Activated CD8-positive, alpha-beta T cell treated with anti-CD3 and anti-CD28 coated beads, Interleukin-2, amount 10 ng/mL, durations not matched to agents 7 days and 5 days (primary cell): ENCODE measurements around the gene TOGARAM1. TPM values are rescaled to one million over a fixed set of nuclear protein-coding genes. Genes with fewer than 3 reads are reported as not detected.

Experiments
- ATAC-seq: fragments of 150-1000 bp; cut with Tn5 transposase; one replicate; pipeline ENCODE4 v1.10.0; 2021; ENCODE audit warnings: moderate library complexity
- CTCF ChIA-PET: fragments of 350-600 bp; sonication (Branson Sonifier 250); formaldehyde crosslinking; loops from one replicate; lab custom pipeline; 2021; ENCODE audit warnings: antibody characterized with exemption; lab: Charles Lee
- POLR2A ChIA-PET: fragments of 350-600 bp; sonication (Branson Sonifier 250); formaldehyde crosslinking; loops from one replicate; lab custom pipeline; 2021; ENCODE audit warnings: antibody characterized with exemption; lab: Charles Lee
- DNase-seq: peaks from one replicate; pipeline ENCODE4 v3.0.0-alpha.2; 2020
- H3K27ac Mint-ChIP-seq: one replicate; pipeline ENCODE4 v1.8.0; 2021; ENCODE audit warnings: mild to moderate bottlenecking, mixed read lengths
- H3K27me3 Mint-ChIP-seq: one replicate; pipeline ENCODE4 v1.8.0; 2021; ENCODE audit warnings: low read depth, mixed read lengths
- H3K36me3 Mint-ChIP-seq: one replicate; pipeline ENCODE4 v1.8.0; 2021; ENCODE audit warnings: low read depth, mixed read lengths
- H3K4me1 Mint-ChIP-seq: one replicate; pipeline ENCODE4 v1.8.0; 2021; ENCODE audit warnings: low read depth, mixed read lengths
- H3K4me3 Mint-ChIP-seq: one replicate; pipeline ENCODE4 v1.8.0; 2021; ENCODE audit warnings: mild to moderate bottlenecking, mixed read lengths
- H3K9me3 Mint-ChIP-seq: one replicate; pipeline ENCODE4 v1.8.0; 2022; ENCODE audit warnings: mixed read lengths; ENCODE audit not compliant: insufficient read depth
- total RNA-seq, 2 experiments: library from RNA; stranded (reverse); gene quantifications; one replicate each; pipeline ENCODE4 v1.2.3, GENCODE V29; 2021

Gene TOGARAM1
- total RNA-seq, 2 experiments from 2014 or later, result 8.9 to 9.5 TPM

DNA sequence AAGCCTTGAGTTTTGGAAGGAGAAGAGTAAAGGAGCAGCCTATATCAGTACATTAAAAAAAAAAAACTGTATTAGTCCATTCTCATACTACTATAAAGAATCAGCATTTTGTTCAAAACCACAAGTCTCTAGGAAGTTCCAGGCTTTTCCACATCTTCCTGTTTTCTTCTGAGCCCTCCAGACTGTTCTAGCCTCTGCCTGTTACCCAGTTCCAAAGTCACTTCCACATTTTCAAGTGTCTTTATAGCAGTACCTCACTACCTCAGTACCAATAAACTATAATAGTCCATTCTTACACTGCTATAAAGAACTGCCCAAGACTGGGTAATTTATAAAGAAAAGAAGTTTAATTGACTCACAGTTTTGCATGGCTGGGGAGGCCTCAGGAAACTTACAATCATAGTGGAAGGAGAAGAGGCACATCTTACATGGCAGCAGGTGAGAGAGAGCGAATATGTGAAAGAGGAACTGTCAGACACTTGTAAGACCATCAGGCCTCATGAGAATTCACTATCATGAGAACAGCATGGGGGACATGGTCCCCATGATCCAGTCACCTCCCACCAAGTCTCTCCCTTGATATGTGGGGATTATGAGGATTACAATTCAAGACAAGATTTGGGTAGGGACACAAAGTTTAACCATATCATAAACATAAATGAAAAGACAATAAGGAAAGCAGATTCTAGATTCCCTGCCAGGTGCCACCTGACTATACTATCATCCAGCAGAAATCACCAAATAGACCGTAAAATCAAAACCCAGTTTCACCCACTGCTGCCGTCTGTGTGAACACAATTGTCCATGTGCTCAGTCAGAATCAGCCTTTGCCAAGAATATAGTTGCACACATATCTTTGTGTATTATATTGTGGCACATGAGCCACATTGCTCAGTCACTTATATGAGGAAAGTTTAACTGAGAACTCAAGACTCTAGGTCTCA, 27.8 kb downstream of the TOGARAM1 start:
- peak overlapping the region; percentile 2 for H3K27ac Mint-ChIP-seq

DNA sequence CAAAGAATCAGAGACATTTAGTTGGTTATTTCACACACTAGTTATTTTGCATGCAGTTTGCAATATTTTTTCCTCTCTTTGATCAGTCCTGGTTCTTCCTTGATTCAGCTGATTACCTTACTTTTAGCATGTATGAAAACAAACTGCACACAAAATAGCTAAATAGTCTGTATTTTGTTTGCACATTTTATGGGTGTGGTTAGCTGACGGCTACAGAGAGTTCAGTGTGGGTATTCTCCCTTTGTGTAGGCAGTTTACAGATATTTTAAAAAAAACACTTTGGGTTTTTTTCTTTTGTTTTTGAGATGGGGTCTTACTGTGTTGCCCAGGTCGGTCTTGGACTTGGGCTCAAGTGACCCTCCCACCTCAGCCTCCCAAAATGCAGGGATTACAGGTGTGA, 28.5 kb downstream of the TOGARAM1 start:
- ATAC-seq (no peak), DNase-seq (no peak)
- peaks cover 2% of the 10 kb centered on the region for H3K36me3 Mint-ChIP-seq
- no peak overlapping the region for H3K27ac Mint-ChIP-seq
- no peaks in the 10 kb centered on the region for H3K4me1 Mint-ChIP-seq
- no peak overlapping the region for H3K4me3 Mint-ChIP-seq
- ChIA-PET POLR2A (no interaction called here), CTCF (no interaction called here)
- no peaks in the 10 kb centered on the region for H3K9me3 Mint-ChIP-seq
- no peaks in the 10 kb centered on the region for H3K27me3 Mint-ChIP-seq

More for the DNA sequence above, 27.8 kb downstream of the TOGARAM1 start:
- ChIA-PET POLR2A (no interaction called here), CTCF (no interaction called here)
- Mint-ChIP-seq H3K4me3 (no peak overlapping the region), H3K9me3 (no peaks in the 10 kb centered on the region), H3K36me3 (peaks cover 2% of the 10 kb centered on the region), H3K4me1 (no peaks in the 10 kb centered on the region), H3K27me3 (no peaks in the 10 kb centered on the region)
- DNase-seq (no peak), ATAC-seq (no peak)

DNA sequence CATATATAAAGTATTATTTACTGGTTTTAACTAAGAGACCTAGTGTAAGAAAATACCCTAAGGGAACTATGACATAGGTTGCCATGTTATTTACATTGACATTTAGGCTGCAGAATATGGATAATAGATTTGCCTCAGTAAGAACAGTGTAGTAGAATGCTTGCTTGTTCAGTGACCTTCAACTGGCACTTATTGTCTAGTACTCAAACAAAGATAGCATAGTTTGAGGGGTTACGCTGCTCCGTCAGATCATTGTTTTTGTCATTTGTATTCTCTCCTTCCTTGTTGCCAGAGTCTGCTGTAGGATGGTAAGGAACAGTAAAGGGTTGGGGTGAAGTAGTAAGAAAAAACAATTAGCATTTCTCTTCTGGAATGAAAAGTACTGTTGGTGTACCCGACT, 33.2 kb downstream of the TOGARAM1 start:
- ChIA-PET CTCF (no interaction called here), POLR2A (no interaction called here)
- no peak for ATAC-seq
- H3K27me3 Mint-ChIP-seq, result no peaks in the 10 kb centered on the region
- no peak overlapping the region for H3K4me3 Mint-ChIP-seq
- no peaks in the 10 kb centered on the region for H3K9me3 Mint-ChIP-seq
- H3K27ac Mint-ChIP-seq, result no peak overlapping the region
- H3K36me3 Mint-ChIP-seq, result peaks cover 10% of the 10 kb centered on the region
- no peak for DNase-seq
- H3K4me1 Mint-ChIP-seq, result no peaks in the 10 kb centered on the region

DNA sequence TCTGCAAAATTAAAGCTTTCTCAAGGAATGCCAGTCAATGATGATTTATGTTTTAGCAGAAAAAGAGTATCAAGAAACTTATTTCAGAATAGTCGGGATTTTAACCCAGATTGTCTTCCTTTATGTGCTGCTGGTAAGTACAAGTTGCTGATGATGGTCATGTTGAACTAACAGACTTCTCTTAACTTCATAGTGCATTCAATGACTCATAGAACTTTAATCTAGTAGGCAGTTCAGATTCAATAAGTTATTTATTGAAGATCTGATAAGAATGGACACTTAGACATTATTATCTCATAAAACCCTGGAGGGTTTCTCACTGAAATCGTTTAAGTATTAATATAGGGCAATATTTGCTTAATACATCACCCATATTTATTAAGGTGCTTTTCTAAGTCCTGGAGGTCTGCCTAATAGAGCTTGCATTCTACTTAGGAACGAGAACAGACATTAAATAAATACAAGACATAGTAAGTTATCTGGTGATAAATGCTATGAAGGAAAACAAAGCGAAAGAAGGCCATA, 33.8 kb downstream of the TOGARAM1 start:
- POLR2A ChIA-PET, result no interaction called here
- DNase-seq (no peak), ATAC-seq (no peak)
- Mint-ChIP-seq H3K4me3 (no peak overlapping the region), H3K4me1 (no peaks in the 10 kb centered on the region), H3K27ac (no peak overlapping the region), H3K9me3 (no peaks in the 10 kb centered on the region), H3K27me3 (no peaks in the 10 kb centered on the region), H3K36me3 (peaks cover 14% of the 10 kb centered on the region)
- CTCF ChIA-PET, result no interaction called here

DNA sequence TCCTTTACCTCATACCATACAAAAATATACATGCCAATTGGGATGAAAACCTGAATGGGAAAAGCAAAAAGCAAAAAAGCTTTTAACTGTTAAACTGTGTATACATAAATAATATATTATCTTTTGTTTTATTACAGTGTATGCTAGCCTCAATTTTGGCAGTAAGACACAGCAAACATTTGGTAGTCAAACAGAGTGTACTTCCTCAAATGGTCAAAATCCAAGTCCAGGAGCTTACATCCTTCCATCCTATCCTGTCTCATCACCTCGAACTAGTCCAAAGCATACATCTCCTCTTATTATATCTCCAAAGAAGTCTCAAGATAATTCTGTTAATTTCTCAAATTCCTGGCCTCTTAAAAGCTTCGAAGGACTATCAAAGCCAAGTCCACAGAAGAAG, 41.9 kb downstream of the TOGARAM1 start:
- DNase-seq, result no peak
- Mint-ChIP-seq H3K4me1 (no peaks in the 10 kb centered on the region), H3K27ac (no peak overlapping the region), H3K9me3 (no peaks in the 10 kb centered on the region), H3K4me3 (no peak overlapping the region), H3K36me3 (peaks cover 7% of the 10 kb centered on the region), H3K27me3 (no peaks in the 10 kb centered on the region)
- ChIA-PET CTCF (no interaction called here), POLR2A (no interaction called here)
- ATAC-seq, result no peak

DNA sequence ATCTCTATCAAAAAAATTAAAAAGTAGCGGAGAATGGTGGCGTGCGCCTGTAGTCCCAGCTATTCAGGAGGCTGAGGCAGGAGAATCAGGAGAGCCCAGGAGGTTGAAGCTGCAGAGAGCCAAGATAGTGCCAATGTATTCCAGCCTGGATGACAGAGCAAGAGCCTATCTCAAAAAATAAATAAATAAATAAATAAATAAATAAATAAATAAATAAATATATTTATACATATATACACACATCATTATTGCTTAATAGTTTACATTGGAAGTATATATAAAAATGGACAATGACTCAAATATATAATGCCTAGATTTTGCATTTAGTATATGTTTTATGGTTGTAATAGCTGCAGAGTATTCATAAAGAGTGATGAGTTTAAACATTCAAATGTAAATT, 53.1 kb downstream of the TOGARAM1 start:
- H3K9me3 Mint-ChIP-seq, result no peaks in the 10 kb centered on the region
- no peaks in the 10 kb centered on the region for H3K27me3 Mint-ChIP-seq
- H3K27ac Mint-ChIP-seq, result no peak overlapping the region
- H3K36me3 Mint-ChIP-seq, result peaks cover 14% of the 10 kb centered on the region
- DNase-seq (no peak), ATAC-seq (no peak)
- ChIA-PET CTCF (no interaction called here), POLR2A (no interaction called here)
- H3K4me3 Mint-ChIP-seq, result no peak overlapping the region
- no peaks in the 10 kb centered on the region for H3K4me1 Mint-ChIP-seq

DNA sequence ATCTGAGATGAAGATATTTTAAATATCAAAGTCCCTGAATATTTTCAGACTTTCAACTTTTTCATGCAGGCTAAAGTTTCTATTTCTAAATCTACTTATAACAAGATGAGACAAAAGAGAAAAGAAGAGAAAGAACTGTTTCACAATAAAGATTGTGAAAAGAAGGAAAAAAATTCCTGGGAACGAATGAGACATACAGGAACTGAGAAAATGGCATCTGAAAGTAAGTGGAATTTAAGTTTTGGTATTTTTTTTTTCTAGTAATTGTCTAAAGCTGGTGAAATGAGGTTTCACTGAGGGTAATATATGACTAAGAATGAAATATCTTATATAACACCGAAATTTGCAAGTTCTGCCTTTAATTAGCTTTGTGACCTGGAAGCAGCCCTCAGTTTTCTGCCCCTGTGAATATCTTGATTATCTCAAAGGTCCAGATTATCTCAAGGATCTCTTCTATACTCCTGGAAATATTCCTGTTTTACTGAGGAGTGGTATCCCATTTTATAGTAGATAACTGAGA, 66.2 kb downstream of the TOGARAM1 start:
- no peaks in the 10 kb centered on the region for H3K27me3 Mint-ChIP-seq
- ChIA-PET POLR2A (no interaction called here), CTCF (no interaction called here)
- ATAC-seq (no peak), DNase-seq (no peak)
- no peaks in the 10 kb centered on the region for H3K9me3 Mint-ChIP-seq
- H3K36me3 Mint-ChIP-seq, result no peaks in the 10 kb centered on the region
- no peak overlapping the region for H3K27ac Mint-ChIP-seq
- no peaks in the 10 kb centered on the region for H3K4me1 Mint-ChIP-seq
- no peak overlapping the region for H3K4me3 Mint-ChIP-seq

DNA sequence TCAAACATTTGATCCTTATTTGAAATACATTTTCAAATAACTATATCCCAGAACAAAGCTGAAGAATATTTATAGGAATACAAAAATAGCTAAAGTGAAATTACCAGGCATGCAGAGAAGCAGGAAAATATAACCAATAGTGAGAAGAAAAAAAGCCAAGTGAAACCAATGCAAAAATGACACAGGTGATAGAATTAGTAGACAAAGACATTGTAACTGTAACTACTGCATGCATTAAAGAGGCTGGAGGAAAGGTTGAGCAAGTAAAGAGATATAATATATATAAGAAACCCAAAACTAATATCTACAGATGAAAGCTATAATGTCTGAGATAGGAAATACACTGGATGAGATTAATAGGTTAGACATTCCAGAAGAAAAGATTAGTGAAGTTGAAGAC, 72.7 kb downstream of the TOGARAM1 start:
- Mint-ChIP-seq H3K27ac (no peak overlapping the region), H3K4me1 (no peaks in the 10 kb centered on the region), H3K36me3 (peaks cover 34% of the 10 kb centered on the region), H3K4me3 (no peak overlapping the region), H3K27me3 (no peaks in the 10 kb centered on the region), H3K9me3 (no peaks in the 10 kb centered on the region)
- no peak for ATAC-seq
- DNase-seq, result no peak
- POLR2A ChIA-PET, result no interaction called here
- CTCF ChIA-PET, result no interaction called here

DNA sequence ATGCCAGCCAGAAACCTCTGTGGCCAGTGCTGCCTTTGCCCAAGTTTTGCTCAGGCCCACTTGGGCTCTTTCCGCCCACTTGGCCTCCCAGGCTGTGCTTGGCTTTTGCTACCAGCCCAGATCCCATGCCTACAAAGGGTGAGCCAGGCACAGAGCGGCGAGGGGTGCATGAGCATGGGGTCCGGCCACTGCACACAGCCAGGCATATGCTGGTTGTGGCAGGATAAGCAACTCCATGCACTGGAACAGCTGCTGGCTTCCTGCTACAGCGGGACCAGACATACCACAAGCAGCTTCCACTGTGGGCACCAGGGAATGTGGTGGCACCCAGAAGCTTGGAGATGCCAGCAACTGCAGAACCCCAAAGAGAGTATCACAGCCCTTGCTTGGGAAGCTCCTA, 76.3 kb downstream of the TOGARAM1 start:
- Mint-ChIP-seq H3K27ac (no peak overlapping the region), H3K9me3 (no peaks in the 10 kb centered on the region), H3K36me3 (peaks cover 34% of the 10 kb centered on the region), H3K27me3 (no peaks in the 10 kb centered on the region), H3K4me1 (no peaks in the 10 kb centered on the region), H3K4me3 (no peak overlapping the region)
- ChIA-PET POLR2A (interaction anchor here (0.6 kb wide), 1 partner anchor 59 kb away, joined by 5 read pairs; no protein-coding TSS in a partner anchor), CTCF (no interaction called here)
- DNase-seq (no peak), ATAC-seq (no peak)

DNA sequence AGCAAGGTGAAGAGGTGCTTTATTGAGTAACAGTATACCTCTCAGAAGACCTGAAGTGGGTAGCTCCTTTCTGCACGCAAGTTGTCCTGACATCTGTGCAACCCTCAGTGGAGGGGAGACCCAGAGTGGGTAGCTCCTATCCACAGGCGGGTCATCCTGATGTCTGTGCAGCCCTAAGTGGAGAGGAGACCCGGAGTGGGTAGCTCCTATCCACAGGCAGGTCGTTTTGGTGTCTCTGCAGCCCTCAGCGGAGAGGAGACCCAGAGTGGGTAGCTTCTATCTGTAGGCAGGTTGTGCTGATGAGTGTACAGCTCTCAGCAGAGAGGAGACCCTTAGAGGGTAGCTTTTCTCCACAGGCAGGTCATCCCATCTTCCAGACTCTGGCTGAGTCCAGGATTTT, 76.9 kb downstream of the TOGARAM1 start:
- ChIA-PET POLR2A (interaction anchor here (0.6 kb wide), 1 partner anchor 60 kb away, joined by 5 read pairs; no protein-coding TSS in a partner anchor), CTCF (no interaction called here)
- no peak for ATAC-seq
- H3K27ac Mint-ChIP-seq, result no peak overlapping the region
- H3K36me3 Mint-ChIP-seq, result peaks cover 29% of the 10 kb centered on the region
- no peaks in the 10 kb centered on the region for H3K9me3 Mint-ChIP-seq
- no peak for DNase-seq
- H3K4me3 Mint-ChIP-seq, result no peak overlapping the region
- no peaks in the 10 kb centered on the region for H3K4me1 Mint-ChIP-seq
- H3K27me3 Mint-ChIP-seq, result no peaks in the 10 kb centered on the region

DNA sequence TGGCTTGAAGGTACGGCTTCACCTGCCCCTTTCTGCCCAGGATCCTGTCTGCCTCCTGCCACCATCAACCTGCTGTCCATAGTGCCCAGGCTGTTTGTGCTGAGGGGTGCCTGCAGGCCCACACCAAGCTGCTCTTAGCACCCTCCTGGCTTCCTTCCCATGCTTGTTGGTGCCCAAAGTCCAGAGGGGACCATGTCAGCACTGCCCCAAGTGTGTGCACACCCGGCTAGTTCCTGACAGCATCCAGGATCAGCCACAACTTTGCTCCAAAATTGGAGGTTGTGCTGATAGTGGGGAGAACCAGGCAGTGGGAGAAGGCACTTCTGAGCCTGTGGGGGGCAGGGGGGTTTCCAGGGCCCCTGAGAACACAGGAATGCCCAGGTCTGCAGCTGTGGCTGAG, 77.4 kb downstream of the TOGARAM1 start:
- peaks cover 25% of the 10 kb centered on the region for H3K36me3 Mint-ChIP-seq
- no peaks in the 10 kb centered on the region for H3K27me3 Mint-ChIP-seq
- CTCF ChIA-PET, result no interaction called here
- POLR2A ChIA-PET, result no interaction called here
- no peaks in the 10 kb centered on the region for H3K9me3 Mint-ChIP-seq
- H3K27ac Mint-ChIP-seq, result no peak overlapping the region
- no peak overlapping the region for H3K4me3 Mint-ChIP-seq
- ATAC-seq (no peak), DNase-seq (no peak)
- H3K4me1 Mint-ChIP-seq, result no peaks in the 10 kb centered on the region

DNA sequence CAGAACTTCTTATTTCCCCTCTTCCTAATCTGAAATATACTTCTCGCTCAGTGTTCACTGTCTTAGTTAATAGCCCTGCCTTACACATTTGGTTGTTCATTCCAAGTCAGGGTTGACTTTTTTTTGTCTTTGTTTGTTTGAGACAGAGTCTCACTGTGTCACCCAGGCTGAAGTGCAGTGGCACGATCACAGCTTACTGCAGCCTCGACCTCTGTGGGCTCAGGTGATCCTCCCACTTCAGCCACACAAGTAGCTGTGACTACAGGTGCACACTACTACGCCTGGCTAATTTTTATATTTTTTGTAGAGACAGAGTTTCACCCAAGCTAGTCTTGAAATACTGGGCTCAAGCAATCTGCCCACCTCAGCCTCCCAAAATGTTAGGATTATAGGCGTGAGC, 79.7 kb downstream of the TOGARAM1 start:
- DNase-seq, result no peak
- Mint-ChIP-seq H3K9me3 (no peaks in the 10 kb centered on the region), H3K4me1 (no peaks in the 10 kb centered on the region), H3K4me3 (no peak overlapping the region), H3K27ac (no peak overlapping the region), H3K36me3 (peaks cover 19% of the 10 kb centered on the region), H3K27me3 (no peaks in the 10 kb centered on the region)
- ChIA-PET POLR2A (no interaction called here), CTCF (no interaction called here)
- ATAC-seq, result no peak
